Motor neuron (in vitro differentiated cells): Measurements from ENCODE around the gene GDF7. TPM values are rescaled to one million over a fixed set of nuclear protein-coding genes. Genes with fewer than 3 reads are reported as not detected.
A peak's percentile ranks its signal among the peaks of the same experiment; 100 is the strongest.
"Not testable (repeated sequence)": the region's sequence is repeated elsewhere in the genome, so short reads cannot be mapped to it uniquely, and the experiment has no call there.

Experiments
- ATAC-seq, 8 experiments: fragments of 200-7000 bp; cut with Tn5 transposase; replicated peaks in 6 of 8; 2 replicates each; pipeline ENCODE4 v1.8.0; 2021; ENCODE audit warnings: mild to moderate bottlenecking in 8 of 8, moderate library complexity in 8 of 8
- H3K27ac ChIP-seq, 2 donors: fragments of 250-450 bp; sonication (Bioruptor Pico); 2 replicates each; pipeline ENCODE4 v1.9.0; 2021; ENCODE audit warnings: antibody characterized with exemption in 2 of 2, mild to moderate bottlenecking in 2 of 2, moderate library complexity in 1 of 2
- H3K4me1 ChIP-seq, 2 donors: fragments of 250-450 bp; sonication (Bioruptor Pico); replicated peaks in 1 of 2; 2 replicates each; pipeline ENCODE4 v1.6.1; 2021; ENCODE audit warnings: antibody characterized with exemption in 2 of 2, mild to moderate bottlenecking in 2 of 2, moderate library complexity in 1 of 2
- H3K4me3 ChIP-seq, 5 donors: fragments of 250-450 bp; sonication (Bioruptor Pico); 2 replicates each; pipeline ENCODE4 v1.9.0; 2021; ENCODE audit warnings: antibody characterized with exemption in 5 of 5, mild to moderate bottlenecking in 5 of 5, moderate library complexity in 4 of 5
- WGBS, 10 experiments: fragments of 450-650 bp; shearing (Covaris generic); methylation state at CpG; one replicate each; pipeline ENCODE4 v1.0.0; 2022; 5-methylcytosine and 5-hydroxymethylcytosine counted together
- in situ Hi-C, 9 experiments: fragments of 400-800 bp; cut with MboI; loops; one replicate each; pipeline ENCODE4 v1.15.0; 2021; ENCODE audit warnings: low sequenced_read_pairs in 9 of 9, low pct_unique_long_range_greater_than_20kb in 2 of 9; ENCODE audit not compliant: unreplicated experiment in 9 of 9
- total RNA-seq, 8 experiments: library from RNA; unstranded; fragments of 300-600 nt; gene quantifications; 2 replicates each; pipeline versions ENCODE4 v1.2.3 to v1.2.4, GENCODE V29; 2022

GDF7 gene
- total RNA-seq, 8 experiments from 2014 or later: 0.22 to 4.7 (median 0.57) TPM

DNA sequence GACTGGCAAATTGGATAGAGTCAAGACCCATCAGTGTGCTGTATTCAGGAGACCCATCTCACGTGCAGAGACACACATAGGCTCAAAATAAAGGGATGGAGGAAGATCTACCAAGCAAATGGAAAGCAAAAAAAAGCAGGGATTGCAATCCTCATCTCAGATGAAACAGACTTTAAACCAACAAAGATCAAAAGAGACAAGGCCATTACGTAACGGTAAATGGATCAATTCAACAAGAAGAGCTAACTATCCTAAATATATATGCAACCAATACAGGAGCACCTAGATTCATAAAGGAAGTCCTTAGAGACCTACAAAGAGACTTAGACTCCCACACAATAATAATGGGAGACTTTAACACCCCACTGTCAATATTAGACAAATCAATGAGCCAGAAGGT, 46.6 kb downstream of the GDF7 start:
- ATAC-seq, H3K4me3 ChIP-seq, H3K27ac ChIP-seq, H3K4me1 ChIP-seq, in situ Hi-C loops: not testable (repeated sequence)
- 86 to 100% (median 100%) methylated on average over 2 of the region's 3 CpGs; no CpG with 5 or more reads in 5 of the 10 experiments for WGBS, 10 experiments

DNA sequence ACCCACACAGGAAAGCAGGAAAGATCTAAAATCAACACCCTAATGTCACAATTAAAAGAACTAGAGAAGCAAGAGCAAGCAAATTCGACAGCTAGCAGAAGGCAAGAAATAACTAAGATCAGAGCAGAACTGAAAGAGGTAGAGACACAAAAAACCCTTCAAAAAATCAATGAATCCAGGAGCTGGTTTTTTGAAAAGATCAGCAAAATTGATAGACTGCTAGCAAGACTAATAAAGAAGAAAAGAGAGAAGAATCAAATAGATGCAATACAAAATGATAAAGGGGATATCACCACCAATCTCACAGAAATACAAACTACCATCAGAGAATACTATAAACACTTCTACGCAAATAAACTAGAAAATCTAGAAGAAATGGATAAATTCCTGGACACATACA, 47.5 kb downstream of the GDF7 start:
- WGBS, 10 experiments: 50 to 100% (median 85%) methylated on average over 1 of the region's 2 CpGs; no CpG with 5 or more reads in 4 of the 10 experiments
- ATAC-seq, in situ Hi-C loops, H3K4me1 ChIP-seq, H3K4me3 ChIP-seq, H3K27ac ChIP-seq: not testable (repeated sequence)

DNA sequence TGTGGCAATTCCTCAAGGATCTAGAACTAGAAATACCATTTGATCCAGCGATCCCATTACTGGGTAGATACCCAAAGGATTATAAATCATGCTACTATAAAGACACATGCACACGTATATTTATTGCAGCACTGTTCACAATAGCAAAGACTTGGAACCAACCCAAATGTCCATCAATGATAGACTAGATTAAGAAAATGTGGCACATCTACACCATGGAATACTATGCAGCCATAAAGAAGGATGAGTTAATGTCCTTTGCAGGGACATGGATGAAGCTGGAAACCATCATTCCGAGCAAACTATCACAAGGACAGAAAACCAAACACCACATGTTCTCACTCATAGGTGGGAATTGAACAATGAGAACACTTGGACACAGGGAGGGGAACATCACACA, 49.2 kb downstream of the GDF7 start:
- ATAC-seq, H3K27ac ChIP-seq, H3K4me3 ChIP-seq, H3K4me1 ChIP-seq, in situ Hi-C loops: not testable (repeated sequence)
- 100% methylated on average over 1 of the region's 3 CpGs; no CpG with 5 or more reads in 6 of the 10 experiments for WGBS, 10 experiments

DNA sequence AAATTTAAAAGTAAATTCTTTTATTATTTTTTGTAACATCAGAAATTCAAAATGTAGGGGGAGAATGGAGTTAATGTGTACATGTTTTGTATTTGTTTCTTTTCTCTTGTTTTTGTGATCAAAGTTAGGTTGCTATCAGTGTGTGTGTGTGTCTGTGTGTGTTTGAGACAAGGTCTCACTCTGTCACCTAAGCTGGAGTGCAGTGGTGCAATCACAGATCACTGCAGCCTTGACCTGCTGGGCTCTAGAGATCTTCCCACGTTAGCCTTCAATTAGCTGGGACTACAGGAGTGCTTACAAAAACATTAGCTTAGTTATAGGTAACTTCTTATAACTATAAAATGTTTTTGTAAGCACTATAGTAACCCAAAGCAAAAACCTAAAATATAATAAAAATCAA, 50.7 kb downstream of the GDF7 start:
- WGBS, 10 experiments: 33 to 100% (median 90%) methylated on average over 1 of the region's 1 CpG; no CpG with 5 or more reads in 2 of the 10 experiments
- Histone ChIP-seq H3K4me1 (no peaks in the 10 kb centered on the region), H3K27ac (no peak overlapping the region), H3K4me3 (no peak overlapping the region)
- in situ Hi-C loops: no loop called here
- ATAC-seq: no peak

DNA sequence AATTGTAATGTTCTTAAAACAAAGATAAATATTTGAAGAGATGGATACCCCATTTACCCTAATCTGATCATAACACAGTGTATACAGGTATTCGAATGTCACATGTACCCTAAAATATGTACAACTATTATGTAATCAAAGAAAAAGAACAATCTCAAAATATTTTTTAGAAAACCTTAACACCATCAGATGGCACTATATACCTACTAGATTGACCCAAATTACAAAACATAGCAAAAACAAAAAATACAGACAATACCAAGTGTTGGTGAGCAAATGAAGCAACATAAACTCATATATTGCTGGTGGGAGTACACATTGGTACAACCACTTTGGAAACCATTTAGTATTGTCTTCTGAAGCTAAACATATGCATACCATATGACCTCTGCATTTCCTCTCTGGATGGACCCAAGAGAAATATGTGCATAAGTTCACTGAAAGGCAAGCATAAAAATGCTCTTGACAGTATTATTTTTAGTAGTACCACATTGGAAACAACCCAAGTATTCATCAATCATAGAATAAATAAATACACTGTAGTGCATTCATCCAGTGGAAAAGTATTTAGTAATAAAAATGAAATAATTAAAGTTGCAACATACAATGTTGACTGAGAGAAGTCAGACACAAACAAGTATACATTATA, 55.8 kb downstream of the GDF7 start:
- in situ Hi-C loops: no loop called here
- no peak overlapping the region for H3K4me3 ChIP-seq
- H3K27ac ChIP-seq: no peak overlapping the region
- peak in 2 of 8 experiments; percentile 18 to 45 for ATAC-seq
- H3K4me1 ChIP-seq: peaks cover 0 to under 1% of the 10 kb centered on the region in 2 donors
- WGBS, 10 experiments: 80 to 100% (median 92%) methylated on average over 1 of the region's 1 CpG; no CpG with 5 or more reads in 1 of the 10 experiments

DNA sequence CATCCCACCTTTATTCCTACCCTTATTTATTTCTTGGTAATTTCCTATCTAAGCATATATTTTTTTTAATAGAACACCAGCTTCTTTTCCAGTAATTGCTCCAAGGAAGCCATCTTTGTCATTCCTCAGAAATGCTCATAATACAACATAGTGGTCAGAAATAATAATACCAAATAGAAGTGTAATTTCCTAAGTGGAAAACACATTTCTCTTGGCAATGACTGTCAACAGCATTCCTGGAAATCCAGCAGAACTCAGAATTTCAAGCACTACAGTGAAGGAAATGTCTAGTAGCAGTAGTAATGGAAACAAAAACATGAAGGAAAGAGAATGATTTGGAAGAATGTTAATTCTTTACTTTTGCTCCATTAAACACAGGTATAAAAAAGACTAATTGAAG, 56.6 kb downstream of the GDF7 start:
- Histone ChIP-seq H3K27ac (no peak overlapping the region), H3K4me1 (peaks cover 3 to 8% of the 10 kb centered on the region in 2 donors), H3K4me3 (no peak overlapping the region)
- no peak for ATAC-seq
- in situ Hi-C loops: no loop called here

DNA sequence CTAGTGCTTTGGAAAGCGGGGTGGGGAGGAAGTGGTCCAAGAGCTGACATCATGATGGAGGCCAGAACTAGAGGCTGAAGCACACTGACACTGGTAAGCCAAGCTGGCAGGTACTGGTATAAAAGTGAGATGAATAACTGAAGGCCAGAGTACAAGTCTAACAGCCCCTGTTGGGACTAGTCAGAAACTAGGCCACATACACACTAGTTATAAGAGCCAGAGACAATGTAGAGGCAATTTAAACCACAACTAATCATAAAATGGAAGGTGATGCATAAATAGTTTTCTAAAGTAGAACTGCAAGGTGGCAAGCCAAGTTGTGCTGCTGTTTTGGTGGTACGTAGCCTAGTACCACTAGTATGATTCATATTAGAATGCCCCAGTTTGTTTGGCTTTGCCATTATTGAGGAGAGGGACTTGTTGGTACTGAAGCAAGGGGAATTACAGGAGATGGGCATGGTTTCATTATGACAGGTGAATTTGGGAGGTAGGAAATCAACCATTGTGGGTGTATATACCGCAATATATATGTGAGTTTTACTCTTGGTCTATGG, 57.6 kb downstream of the GDF7 start:
- no peak for ATAC-seq
- peaks cover 3 to 8% of the 10 kb centered on the region in 2 donors for H3K4me1 ChIP-seq
- 89 to 100% (median 98%) methylated on average over 1 to 3 of the region's 3 CpGs; no CpG with 5 or more reads in 4 of the 10 experiments for WGBS, 10 experiments
- in situ Hi-C loops: no loop called here
- H3K27ac ChIP-seq: no peak overlapping the region
- no peak overlapping the region for H3K4me3 ChIP-seq

DNA sequence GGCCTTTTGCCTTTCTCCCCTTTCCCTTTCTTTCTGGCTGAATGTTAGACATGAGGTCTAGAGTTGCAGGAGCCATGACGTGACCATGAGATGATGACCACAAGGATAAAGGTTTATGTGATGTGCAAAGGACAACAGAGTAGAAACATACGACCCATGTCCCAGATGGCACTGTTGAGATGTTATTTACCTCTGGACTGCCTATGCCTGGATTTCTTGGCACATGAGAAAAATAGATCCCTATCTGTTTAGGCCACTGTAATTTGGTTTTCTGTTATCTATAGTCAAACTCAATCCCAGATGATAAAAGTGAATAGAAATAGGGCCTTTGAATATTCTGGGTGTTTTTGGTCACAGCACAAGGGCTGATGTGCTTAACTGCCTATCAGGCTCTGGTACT, 58.8 kb downstream of the GDF7 start:
- no peak for ATAC-seq
- 56 to 100% (median 93%) methylated on average over 1 to 2 of the region's 2 CpGs; no CpG with 5 or more reads in 2 of the 10 experiments for WGBS, 10 experiments

DNA sequence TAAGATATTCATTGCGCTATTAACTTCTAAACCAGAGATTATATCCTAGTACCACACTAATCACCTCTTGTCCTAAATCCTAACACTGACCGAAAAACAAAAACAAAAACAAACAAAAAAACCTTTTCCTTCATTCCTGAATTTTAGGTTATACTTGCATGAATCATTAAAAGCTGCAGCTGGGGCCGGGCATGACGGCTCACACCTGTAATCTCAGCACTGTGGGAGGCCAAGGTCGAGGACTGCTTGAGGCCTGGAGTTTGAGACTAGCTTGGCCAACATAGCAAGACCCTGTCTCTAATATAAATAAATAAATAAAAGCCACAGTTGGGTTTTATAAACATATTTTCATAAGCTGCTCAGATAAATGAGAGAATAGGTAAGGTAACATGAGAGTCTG, 60.0 kb downstream of the GDF7 start:
- ATAC-seq: no peak
- 80 to 100% (median 98%) methylated on average over 1 to 5 of the region's 5 CpGs for WGBS, 10 experiments
- no peak overlapping the region for H3K4me3 ChIP-seq
- in situ Hi-C loops: no loop called here
- no peak overlapping the region for H3K27ac ChIP-seq
- H3K4me1 ChIP-seq: peaks cover 3 to 8% of the 10 kb centered on the region in 2 donors

More for the DNA sequence above, 58.8 kb downstream of the GDF7 start:
- Histone ChIP-seq H3K4me1 (peaks cover 3 to 8% of the 10 kb centered on the region in 2 donors), H3K4me3 (no peak overlapping the region), H3K27ac (no peak overlapping the region)
- in situ Hi-C loops: no loop called here

DNA sequence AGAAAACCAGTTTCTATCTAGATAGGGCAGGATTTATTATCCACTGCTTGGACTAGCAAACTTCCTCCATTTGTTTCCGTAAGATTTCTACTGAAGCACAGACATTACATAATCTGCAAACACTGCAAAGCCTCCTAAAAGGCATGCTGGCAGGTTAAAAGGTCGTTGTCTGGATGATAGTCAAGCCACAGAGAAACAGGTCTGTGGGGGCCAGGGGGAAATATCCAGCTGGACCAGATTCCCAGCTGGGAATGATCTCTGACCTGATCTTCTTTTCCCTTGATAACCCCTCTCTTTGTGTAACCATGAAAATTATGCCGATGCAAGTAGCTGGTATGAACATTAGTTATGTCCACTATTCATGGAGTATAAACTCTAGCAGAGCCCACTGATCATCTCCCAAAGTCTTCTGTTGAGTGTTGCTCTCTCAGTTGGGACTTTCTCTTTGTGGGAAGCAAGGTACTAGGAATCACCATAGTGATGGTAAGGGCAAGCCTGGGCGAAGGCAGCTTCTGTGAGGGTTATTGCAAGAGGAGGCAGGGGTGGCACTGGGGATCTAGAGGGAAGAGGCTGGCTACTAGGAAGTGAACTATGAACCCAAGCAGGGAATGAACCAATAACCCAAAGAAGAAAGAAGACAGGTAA, 61.3 kb downstream of the GDF7 start:
- Histone ChIP-seq H3K4me1 (peaks cover 3 to 8% of the 10 kb centered on the region in 2 donors), H3K4me3 (no peak overlapping the region), H3K27ac (peak overlapping the region in 1 of 2 donors; percentile 29)
- peak in 1 of 8 experiments; percentile 56 for ATAC-seq
- in situ Hi-C loops: no loop called here
- WGBS, 10 experiments: 35 to 100% (median 67%) methylated on average over 1 to 4 of the region's 4 CpGs

Other genes with a start within 250 kb of the GDF7 start
- gene RHOB, start 220.1 kb upstream of the GDF7 start, total RNA-seq: 100 to 1,000 TPM in 1 of 8 experiments, 10 to 100 TPM in 7; 12.1 to 280 (median 56.3) TPM
- gene HS1BP3, start 16.0 kb upstream of the GDF7 start, total RNA-seq: 10 to 100 TPM in 6 of 8 experiments, 1 to 10 TPM in 2; 6.8 to 29.2 (median 11.2) TPM
- 10 to 100 TPM; 14.8 to 28.4 (median 23.3) TPM for gene LDAH, start 156.0 kb downstream of the GDF7 start, total RNA-seq